ENCODE data around the gene NXPE2. TPM values are rescaled to one million over a fixed set of nuclear protein-coding genes. Genes with fewer than 3 reads are reported as not detected.

Gene NXPE2
- total RNA-seq, 1 donor from 2014 or later: 0.11 TPM

DNA sequence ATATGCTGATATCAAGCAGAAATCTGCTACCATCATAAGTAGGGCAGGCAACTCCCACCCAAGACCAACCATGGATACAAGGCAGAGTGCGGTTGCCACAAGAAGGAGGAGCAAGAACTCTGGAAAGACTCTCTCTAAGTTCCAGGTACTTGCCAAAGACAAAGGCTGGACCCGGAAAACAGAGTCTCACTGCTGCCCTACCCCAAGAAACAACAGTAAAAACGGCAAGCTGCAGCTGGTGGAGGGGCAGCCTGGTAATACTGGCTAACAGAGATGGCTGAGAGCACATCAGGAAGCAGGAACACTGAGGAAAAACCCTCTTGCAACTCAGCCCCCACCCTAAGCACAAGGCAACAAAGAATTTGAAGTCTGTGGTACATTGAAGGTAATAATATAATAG, 27.7 kb upstream of the NXPE2 start:
- no peak overlapping the region for H3K9ac ChIP-seq (ENCODE audit: low read length)
- H3K36me3 ChIP-seq (ENCODE audit: insufficient read depth, low read length): no peaks in the 10 kb centered on the region
- no peaks in the 10 kb centered on the region for H3K79me2 ChIP-seq (ENCODE audit: insufficient read depth, low read length)
- no peak overlapping the region for H3K27ac ChIP-seq (ENCODE audit: low read depth, low read length)
- no peaks in the 10 kb centered on the region for H3K9me3 ChIP-seq (ENCODE audit: insufficient read depth, low read depth, low read length)
- peaks cover 3% of the 10 kb centered on the region for H3K9me3 Mint-ChIP-seq (ENCODE audit: unreplicated experiment)
- no peak for TF ChIP-seq EZH2 (IDR thresholded peaks at IDR 0.05; ENCODE audit: insufficient read depth, low read length)
- TF ChIP-seq, protein P1, sequence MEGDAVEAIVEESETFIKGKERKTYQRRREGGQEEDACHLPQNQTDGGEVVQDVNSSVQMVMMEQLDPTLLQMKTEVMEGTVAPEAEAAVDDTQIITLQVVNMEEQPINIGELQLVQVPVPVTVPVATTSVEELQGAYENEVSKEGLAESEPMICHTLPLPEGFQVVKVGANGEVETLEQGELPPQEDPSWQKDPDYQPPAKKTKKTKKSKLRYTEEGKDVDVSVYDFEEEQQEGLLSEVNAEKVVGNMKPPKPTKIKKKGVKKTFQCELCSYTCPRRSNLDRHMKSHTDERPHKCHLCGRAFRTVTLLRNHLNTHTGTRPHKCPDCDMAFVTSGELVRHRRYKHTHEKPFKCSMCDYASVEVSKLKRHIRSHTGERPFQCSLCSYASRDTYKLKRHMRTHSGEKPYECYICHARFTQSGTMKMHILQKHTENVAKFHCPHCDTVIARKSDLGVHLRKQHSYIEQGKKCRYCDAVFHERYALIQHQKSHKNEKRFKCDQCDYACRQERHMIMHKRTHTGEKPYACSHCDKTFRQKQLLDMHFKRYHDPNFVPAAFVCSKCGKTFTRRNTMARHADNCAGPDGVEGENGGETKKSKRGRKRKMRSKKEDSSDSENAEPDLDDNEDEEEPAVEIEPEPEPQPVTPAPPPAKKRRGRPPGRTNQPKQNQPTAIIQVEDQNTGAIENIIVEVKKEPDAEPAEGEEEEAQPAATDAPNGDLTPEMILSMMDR (IDR thresholded peaks at IDR 0.05; ENCODE audit: insufficient read depth, low read depth, low read length): no peak
- no peak overlapping the region for H3K4me3 Mint-ChIP-seq (ENCODE audit: unreplicated experiment)
- FAIRE-seq: no peak
- no peak for DNase-seq (ENCODE audit: low read depth)
- peaks cover 4% of the 10 kb centered on the region for H3K36me3 Mint-ChIP-seq (ENCODE audit: low read depth, unreplicated experiment)
- H4K20me1 ChIP-seq (ENCODE audit: insufficient read depth, low read length): no peaks in the 10 kb centered on the region
- no peak overlapping the region for H3K4me2 ChIP-seq (ENCODE audit: low read length)
- no peak overlapping the region for H2AFZ ChIP-seq (ENCODE audit: low read depth, low read length)
- no peaks in the 10 kb centered on the region for H3K4me1 Mint-ChIP-seq (ENCODE audit: low read depth, unreplicated experiment)
- H3K4me1 ChIP-seq (ENCODE audit: insufficient read depth, low read length): no peaks in the 10 kb centered on the region
- no peaks in the 10 kb centered on the region for H3K27me3 ChIP-seq (ENCODE audit: insufficient read depth, low read length)
- no peaks in the 10 kb centered on the region for H3K27me3 Mint-ChIP-seq (ENCODE audit: low read depth, unreplicated experiment)
- no peak overlapping the region for H3K27ac Mint-ChIP-seq (ENCODE audit: unreplicated experiment)
- H3K4me3 ChIP-seq (ENCODE audit: insufficient read depth, low read depth, low read length): no peak overlapping the region

GRCh38 chr11:114651145-114651718, 27.1 kb upstream of the NXPE2 start:
- H3K27ac ChIP-seq (ENCODE audit: low read depth, low read length): no peak overlapping the region
- no peak overlapping the region for H3K9ac ChIP-seq (ENCODE audit: low read length)
- FAIRE-seq (no peak), DNase-seq (ENCODE audit: low read depth) (no peak)
- H3K4me3 ChIP-seq (ENCODE audit: insufficient read depth, low read depth, low read length): no peak overlapping the region
- H3K4me3 Mint-ChIP-seq (ENCODE audit: unreplicated experiment): no peak overlapping the region
- H3K27ac Mint-ChIP-seq (ENCODE audit: unreplicated experiment): no peak overlapping the region
- no peaks in the 10 kb centered on the region for H3K27me3 Mint-ChIP-seq (ENCODE audit: low read depth, unreplicated experiment)
- peaks cover 3% of the 10 kb centered on the region for H3K9me3 Mint-ChIP-seq (ENCODE audit: unreplicated experiment)
- no peaks in the 10 kb centered on the region for H4K20me1 ChIP-seq (ENCODE audit: insufficient read depth, low read length)
- H3K27me3 ChIP-seq (ENCODE audit: insufficient read depth, low read length): no peaks in the 10 kb centered on the region
- H3K9me3 ChIP-seq (ENCODE audit: insufficient read depth, low read depth, low read length): no peaks in the 10 kb centered on the region
- no peaks in the 10 kb centered on the region for H3K4me1 ChIP-seq (ENCODE audit: insufficient read depth, low read length)
- no peaks in the 10 kb centered on the region for H3K36me3 ChIP-seq (ENCODE audit: insufficient read depth, low read length)
- H2AFZ ChIP-seq (ENCODE audit: low read depth, low read length): no peak overlapping the region
- TF ChIP-seq, protein P1 (IDR thresholded peaks at IDR 0.05; ENCODE audit: insufficient read depth, low read depth, low read length): no peak
- no peak for TF ChIP-seq EZH2 (IDR thresholded peaks at IDR 0.05; ENCODE audit: insufficient read depth, low read length)
- H3K36me3 Mint-ChIP-seq (ENCODE audit: low read depth, unreplicated experiment): peaks cover 4% of the 10 kb centered on the region
- H3K79me2 ChIP-seq (ENCODE audit: insufficient read depth, low read length): no peaks in the 10 kb centered on the region
- H3K4me1 Mint-ChIP-seq (ENCODE audit: low read depth, unreplicated experiment): no peaks in the 10 kb centered on the region
- no peak overlapping the region for H3K4me2 ChIP-seq (ENCODE audit: low read length)

GRCh38 chr11:114653148-114653547, 25.2 kb upstream of the NXPE2 start:
- H3K9me3 ChIP-seq (ENCODE audit: insufficient read depth, low read depth, low read length): no peaks in the 10 kb centered on the region
- H3K36me3 Mint-ChIP-seq (ENCODE audit: low read depth, unreplicated experiment): peaks cover 4% of the 10 kb centered on the region
- no peaks in the 10 kb centered on the region for H3K27me3 Mint-ChIP-seq (ENCODE audit: low read depth, unreplicated experiment)
- H3K4me3 ChIP-seq (ENCODE audit: insufficient read depth, low read depth, low read length): no peak overlapping the region
- DNase-seq (ENCODE audit: low read depth): no peak
- no peak for TF ChIP-seq EZH2 (IDR thresholded peaks at IDR 0.05; ENCODE audit: insufficient read depth, low read length)
- TF ChIP-seq, protein P1 (IDR thresholded peaks at IDR 0.05; ENCODE audit: insufficient read depth, low read depth, low read length): no peak
- H3K27me3 ChIP-seq (ENCODE audit: insufficient read depth, low read length): no peaks in the 10 kb centered on the region
- FAIRE-seq: no peak
- no peaks in the 10 kb centered on the region for H3K79me2 ChIP-seq (ENCODE audit: insufficient read depth, low read length)
- H2AFZ ChIP-seq (ENCODE audit: low read depth, low read length): no peak overlapping the region
- H3K4me1 Mint-ChIP-seq (ENCODE audit: low read depth, unreplicated experiment): no peaks in the 10 kb centered on the region
- peaks cover 3% of the 10 kb centered on the region for H3K9me3 Mint-ChIP-seq (ENCODE audit: unreplicated experiment)
- no peaks in the 10 kb centered on the region for H3K36me3 ChIP-seq (ENCODE audit: insufficient read depth, low read length)
- H3K27ac Mint-ChIP-seq (ENCODE audit: unreplicated experiment): no peak overlapping the region
- H4K20me1 ChIP-seq (ENCODE audit: insufficient read depth, low read length): no peaks in the 10 kb centered on the region
- H3K4me2 ChIP-seq (ENCODE audit: low read length): no peak overlapping the region
- no peak overlapping the region for H3K9ac ChIP-seq (ENCODE audit: low read length)
- no peak overlapping the region for H3K4me3 Mint-ChIP-seq (ENCODE audit: unreplicated experiment)
- no peaks in the 10 kb centered on the region for H3K4me1 ChIP-seq (ENCODE audit: insufficient read depth, low read length)
- H3K27ac ChIP-seq (ENCODE audit: low read depth, low read length): no peak overlapping the region

Measured in astrocyte (in vitro differentiated cells and primary cell).